Measurements from ENCODE around the gene SLC44A1. TPM values are rescaled to one million over a fixed set of nuclear protein-coding genes. Genes with fewer than 3 reads are reported as not detected.

SLC44A1 gene
- total RNA-seq, 4 donors from 2014 or later: 39.3 to 94.1 (median 58.3) TPM

DNA sequence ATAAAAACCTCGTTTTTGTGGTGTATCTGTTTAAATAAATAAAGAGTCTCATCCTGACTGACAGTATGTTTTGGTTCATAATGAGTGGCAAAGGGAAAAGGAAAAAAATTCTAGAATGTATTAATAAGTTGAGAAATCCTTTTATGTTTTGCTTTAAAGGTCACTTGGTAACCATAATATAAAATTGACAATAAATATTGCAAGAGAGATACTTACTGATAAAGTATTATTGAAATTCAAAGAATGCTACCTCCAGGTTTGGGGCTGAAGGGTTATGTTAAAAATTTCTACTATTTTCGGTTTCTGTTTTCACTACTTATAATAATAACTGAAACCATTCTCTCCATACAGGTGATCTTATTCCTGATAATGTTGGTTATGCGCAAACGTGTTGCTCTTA is 118.0 kb downstream of the SLC44A1 start:
- no peak for DNase-seq
- no peaks in the 10 kb centered on the region for H3K9me3 ChIP-seq
- intact Hi-C loops (cut with DNase I; ENCODE audit: low total_unique reads): no loop called here
- in situ Hi-C loops (cut with MboI; ENCODE audit: low pct_ligation_motif_present in 1 of 4, low pct_unique_long_range_greater_than_20kb in 1 of 4, low sequenced_read_pairs in 3 of 4): no loop called here
- H3K27me3 ChIP-seq: no peaks in the 10 kb centered on the region
- H3K4me1 ChIP-seq: peaks cover 0 to 10% (median 0%) of the 10 kb centered on the region in 4 donors
- H3K36me3 ChIP-seq: peaks cover 0 to 44% (median 8%) of the 10 kb centered on the region in 4 donors
- no peak overlapping the region for H3K4me3 ChIP-seq
- H3K27ac ChIP-seq: no peak overlapping the region
- TF ChIP-seq CTCF (IDR thresholded peaks at IDR 0.05): no peak
- no peak for TF ChIP-seq POLR2A (IDR thresholded peaks at IDR 0.05)
- TF ChIP-seq POLR2AphosphoS5 (IDR thresholded peaks at IDR 0.05): no peak
- WGBS, 2 donors (ENCODE audit: low coverage in 1 of 2): 72 to 88% methylated on average over 4 of the region's 4 CpGs

DNA sequence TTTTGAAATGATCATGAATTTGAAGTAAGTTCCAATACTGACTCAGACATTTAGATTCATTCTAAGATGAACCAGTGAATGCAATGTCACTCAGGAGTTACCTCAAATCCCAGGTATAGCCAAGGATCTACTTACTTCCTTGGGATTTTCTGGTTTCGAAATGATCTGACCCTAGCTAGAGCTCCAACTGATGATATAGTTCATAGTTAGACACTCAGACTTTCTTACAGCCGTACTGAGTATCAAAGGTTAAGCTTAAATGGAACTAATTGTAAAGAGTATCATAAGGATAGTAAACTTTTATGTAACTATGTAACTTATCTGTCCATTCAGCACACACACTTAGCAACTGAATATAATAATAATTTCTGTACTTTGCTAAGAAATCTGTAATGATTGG is 119.4 kb downstream of the SLC44A1 start:
- Histone ChIP-seq H3K27ac (peak overlapping the region in 3 of 4 donors; percentile 11 to 33 (median 22)), H3K36me3 (peaks cover 0 to 53% (median 11%) of the 10 kb centered on the region in 4 donors), H3K4me1 (peaks cover 0 to 8% (median 0%) of the 10 kb centered on the region in 4 donors), H3K4me3 (no peak overlapping the region), H3K27me3 (no peaks in the 10 kb centered on the region), H3K9me3 (no peaks in the 10 kb centered on the region)
- TF ChIP-seq CTCF (IDR thresholded peaks at IDR 0.05) (no peak), POLR2AphosphoS5 (IDR thresholded peaks at IDR 0.05) (no peak), EP300 (IDR thresholded peaks at IDR 0.05; ENCODE audit: low read depth) (no peak), POLR2A (IDR thresholded peaks at IDR 0.05) (no peak)
- 53 to 78% methylated on average over 2 of the region's 2 CpGs for WGBS, 2 donors (ENCODE audit: low coverage in 1 of 2)
- intact Hi-C loops (cut with DNase I; ENCODE audit: low total_unique reads): no loop called here
- no peak for DNase-seq
- in situ Hi-C loops (cut with MboI; ENCODE audit: low pct_ligation_motif_present in 1 of 4, low pct_unique_long_range_greater_than_20kb in 1 of 4, low sequenced_read_pairs in 3 of 4): no loop called here

DNA sequence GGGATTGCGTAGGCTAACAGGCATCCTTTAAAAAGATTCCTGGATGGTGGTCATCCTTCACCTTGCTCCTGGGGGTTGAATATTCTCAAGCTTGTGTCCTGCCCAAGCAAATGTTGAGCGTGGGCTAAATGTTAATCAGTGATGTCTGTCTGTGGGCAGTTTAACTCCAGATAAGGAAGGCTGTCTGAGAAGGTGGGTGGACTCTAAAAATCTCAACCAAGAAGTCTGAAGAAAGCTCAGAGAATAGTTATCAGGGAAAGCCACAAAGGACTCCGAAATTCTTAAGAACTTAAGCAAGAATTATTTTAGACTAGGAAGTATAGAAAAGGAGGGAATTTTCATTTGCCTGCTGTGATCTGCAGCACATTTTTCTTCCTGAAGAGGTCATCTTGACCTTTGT is 125.5 kb downstream of the SLC44A1 start:
- TF ChIP-seq CTCF (IDR thresholded peaks at IDR 0.05) (no peak), EP300 (IDR thresholded peaks at IDR 0.05; ENCODE audit: low read depth) (no peak), POLR2AphosphoS5 (IDR thresholded peaks at IDR 0.05) (no peak), POLR2A (IDR thresholded peaks at IDR 0.05) (no peak)
- Histone ChIP-seq H3K9me3 (no peaks in the 10 kb centered on the region), H3K27ac (no peak overlapping the region), H3K36me3 (peaks cover 0 to 31% (median 13%) of the 10 kb centered on the region in 4 donors), H3K27me3 (no peaks in the 10 kb centered on the region), H3K4me3 (no peak overlapping the region), H3K4me1 (no peaks in the 10 kb centered on the region)
- WGBS, 2 donors (ENCODE audit: low coverage in 1 of 2): 94 to 100% methylated on average over 2 to 3 of the region's 3 CpGs
- intact Hi-C loops (cut with DNase I; ENCODE audit: low total_unique reads) (no loop called here), in situ Hi-C loops (cut with MboI; ENCODE audit: low pct_ligation_motif_present in 1 of 4, low pct_unique_long_range_greater_than_20kb in 1 of 4, low sequenced_read_pairs in 3 of 4) (no loop called here)
- DNase-seq: no peak

GRCh38 chr9:105373723-105374122 is 129.3 kb downstream of the SLC44A1 start:
- DNase-seq: no peak
- no peak for TF ChIP-seq CTCF (IDR thresholded peaks at IDR 0.05)
- no peak for TF ChIP-seq POLR2A (IDR thresholded peaks at IDR 0.05)
- TF ChIP-seq POLR2AphosphoS5 (IDR thresholded peaks at IDR 0.05): no peak
- TF ChIP-seq EP300 (IDR thresholded peaks at IDR 0.05; ENCODE audit: low read depth): no peak
- Histone ChIP-seq H3K36me3 (peaks cover 0 to 21% (median 9%) of the 10 kb centered on the region in 4 donors), H3K27ac (no peak overlapping the region), H3K4me3 (no peak overlapping the region), H3K4me1 (no peaks in the 10 kb centered on the region), H3K27me3 (no peaks in the 10 kb centered on the region), H3K9me3 (no peaks in the 10 kb centered on the region)
- in situ Hi-C loops (cut with MboI; ENCODE audit: low pct_ligation_motif_present in 1 of 4, low pct_unique_long_range_greater_than_20kb in 1 of 4, low sequenced_read_pairs in 3 of 4) (no loop called here), intact Hi-C loops (cut with DNase I; ENCODE audit: low total_unique reads) (no loop called here)
- WGBS, 2 donors (ENCODE audit: low coverage in 1 of 2): 71 to 88% methylated on average over 1 of the region's 1 CpG
